ENCODE measurements around the gene PTPRH. TPM values are rescaled to one million over a fixed set of nuclear protein-coding genes. Genes with fewer than 3 reads are reported as not detected.

PTPRH gene
- total RNA-seq, 1 donor from 2014 or later, result 2.8 TPM

- DNase-seq (ENCODE audit: low read depth), result no peak
- no peak overlapping the region for H3K4me3 ChIP-seq (ENCODE audit: low read depth, low read length)
- no peak for TF ChIP-seq CTCF (conservative IDR thresholded peaks at IDR 0.05; ENCODE audit: low read depth, low read length)
Observed at GRCh38 chr19:55231391-55232285, 22.3 kb upstream of the PTPRH start.

- DNase-seq (ENCODE audit: low read depth), result no peak
- H3K4me3 ChIP-seq (ENCODE audit: low read depth, low read length), result no peak overlapping the region
- TF ChIP-seq CTCF (conservative IDR thresholded peaks at IDR 0.05; ENCODE audit: low read depth, low read length), result no peak
Observed at GRCh38 chr19:55230780-55231179, 21.5 kb upstream of the PTPRH start.

- no peak overlapping the region for H3K4me3 ChIP-seq (ENCODE audit: low read depth, low read length)
- no peak for DNase-seq (ENCODE audit: low read depth)
- no peak for TF ChIP-seq CTCF (conservative IDR thresholded peaks at IDR 0.05; ENCODE audit: low read depth, low read length)
Observed at GRCh38 chr19:55230329-55230728, 21.0 kb upstream of the PTPRH start.

GRCh38 chr19:55229789-55230182 is 20.5 kb upstream of the PTPRH start:
- TF ChIP-seq CTCF (conservative IDR thresholded peaks at IDR 0.05; ENCODE audit: low read depth, low read length), result no peak
- no peak for DNase-seq (ENCODE audit: low read depth)
- no peak overlapping the region for H3K4me3 ChIP-seq (ENCODE audit: low read depth, low read length)

DNA sequence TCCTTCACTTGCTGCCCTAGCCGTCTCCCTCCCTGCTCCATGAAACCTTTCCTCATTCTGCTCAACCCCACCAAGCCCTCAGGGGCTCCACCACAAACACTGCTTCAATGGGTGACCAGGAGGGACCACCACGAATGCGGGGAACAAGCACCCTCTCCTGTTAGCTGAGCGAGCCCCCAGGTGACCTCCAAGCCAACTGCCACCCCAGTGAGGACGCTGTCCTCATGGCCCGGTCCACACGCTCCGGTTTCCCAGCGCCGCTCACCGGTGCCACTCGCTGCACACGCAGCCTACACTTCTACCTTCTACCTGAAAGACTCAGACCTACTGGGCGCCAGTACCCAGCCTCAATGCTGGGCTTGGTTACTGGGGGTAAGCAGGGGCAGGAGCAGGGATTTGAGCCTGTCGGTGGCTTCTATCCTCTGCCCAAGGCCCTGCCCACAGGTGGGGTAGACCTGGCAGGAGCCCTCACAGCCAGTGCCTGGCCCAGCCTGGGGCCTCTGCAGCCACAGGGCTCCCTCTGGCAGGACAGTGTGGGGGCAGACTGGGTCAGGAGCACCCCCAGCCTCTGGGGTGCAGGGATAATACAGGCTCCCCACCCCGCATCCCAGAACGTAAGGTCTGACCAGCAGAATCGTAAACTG is 20.0 kb upstream of the PTPRH start:
- TF ChIP-seq CTCF (conservative IDR thresholded peaks at IDR 0.05; ENCODE audit: low read depth, low read length), result no peak
- DNase-seq (ENCODE audit: low read depth), result no peak

GRCh38 chr19:55228403-55229031 is 19.2 kb upstream of the PTPRH start, which contains the start of gene TMEM86B:
Gene TMEM86B (minus strand): TSS chr19:55228763. CDS start chr19:55228741, 22 bp downstream.
- DNase-seq (ENCODE audit: low read depth), result no peak
- TF ChIP-seq CTCF (conservative IDR thresholded peaks at IDR 0.05; ENCODE audit: low read depth, low read length), result no peak
- no peak within 1 kb of the TSS for H3K4me3 ChIP-seq (ENCODE audit: low read depth, low read length)

More for the DNA sequence above, 20.0 kb upstream of the PTPRH start:
- H3K4me3 ChIP-seq (ENCODE audit: low read depth, low read length), result no peak overlapping the region

All from epithelial cell of proximal tubule (primary cell).